GM12801 (cell line): ENCODE results near the gene REM1.

Experiments used
- TF ChIP-seq, protein P1 (sequence below): IDR thresholded peaks from one replicate; pipeline ENCODE4 v1.5.1; 2011; ENCODE audit warnings: control low read depth; ENCODE audit not compliant: insufficient read length; ENCODE audit errors: extremely low read depth

The REM1 gene

DNA sequence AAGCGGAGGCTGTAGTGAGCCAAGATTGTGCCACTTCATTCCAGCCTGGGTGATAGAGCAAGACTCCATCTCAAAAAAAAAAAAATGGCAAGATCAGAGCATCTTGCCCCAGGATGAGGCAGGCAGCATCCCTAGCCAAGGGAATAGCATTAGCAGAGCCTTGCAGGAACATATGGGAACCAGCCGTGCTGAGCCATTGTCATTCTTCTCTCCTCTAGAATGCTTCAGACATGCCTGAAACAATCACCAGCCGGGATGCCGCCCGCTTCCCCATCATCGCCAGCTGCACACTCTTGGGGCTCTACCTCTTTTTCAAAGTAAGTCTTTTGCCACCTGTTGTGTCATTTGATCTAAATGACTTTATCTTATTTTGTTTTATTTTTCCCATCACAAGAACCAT lies 52.2 kb downstream of the REM1 start:
- TF ChIP-seq, protein P1, sequence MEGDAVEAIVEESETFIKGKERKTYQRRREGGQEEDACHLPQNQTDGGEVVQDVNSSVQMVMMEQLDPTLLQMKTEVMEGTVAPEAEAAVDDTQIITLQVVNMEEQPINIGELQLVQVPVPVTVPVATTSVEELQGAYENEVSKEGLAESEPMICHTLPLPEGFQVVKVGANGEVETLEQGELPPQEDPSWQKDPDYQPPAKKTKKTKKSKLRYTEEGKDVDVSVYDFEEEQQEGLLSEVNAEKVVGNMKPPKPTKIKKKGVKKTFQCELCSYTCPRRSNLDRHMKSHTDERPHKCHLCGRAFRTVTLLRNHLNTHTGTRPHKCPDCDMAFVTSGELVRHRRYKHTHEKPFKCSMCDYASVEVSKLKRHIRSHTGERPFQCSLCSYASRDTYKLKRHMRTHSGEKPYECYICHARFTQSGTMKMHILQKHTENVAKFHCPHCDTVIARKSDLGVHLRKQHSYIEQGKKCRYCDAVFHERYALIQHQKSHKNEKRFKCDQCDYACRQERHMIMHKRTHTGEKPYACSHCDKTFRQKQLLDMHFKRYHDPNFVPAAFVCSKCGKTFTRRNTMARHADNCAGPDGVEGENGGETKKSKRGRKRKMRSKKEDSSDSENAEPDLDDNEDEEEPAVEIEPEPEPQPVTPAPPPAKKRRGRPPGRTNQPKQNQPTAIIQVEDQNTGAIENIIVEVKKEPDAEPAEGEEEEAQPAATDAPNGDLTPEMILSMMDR, result no peak
